SK-N-SH treated with all-trans-retinoic acid at 6 μM for 48 hours (cell line): ENCODE data around the gene ZNF76.

Experiments
- ARNTL ChIP-seq: fragments of 450-650 bp; formaldehyde crosslinking; IDR thresholded peaks from 2 replicates; pipeline ENCODE4 v1.5.0; 2020; ENCODE audit warnings: low read depth, mild to moderate bottlenecking, moderate library complexity, borderline replicate concordance
- CREB5 ChIP-seq: fragments of 250-450 bp; sonication (Bioruptor Pico); IDR thresholded peaks from 2 replicates; pipeline ENCODE4 v1.5.1; 2020; ENCODE audit warnings: low read depth, mild to moderate bottlenecking, moderate library complexity
- CSDC2 ChIP-seq: fragments of 250-450 bp; sonication (Bioruptor Pico); IDR thresholded peaks from 2 replicates; pipeline ENCODE4 v1.5.0; 2020; ENCODE audit warnings: mild to moderate bottlenecking, moderate library complexity
- CSRNP3 ChIP-seq: fragments of 250-450 bp; sonication (Bioruptor Pico); IDR thresholded peaks from 2 replicates; pipeline ENCODE4 v1.5.1; 2021; ENCODE audit warnings: mild to moderate bottlenecking, moderate library complexity
- ESRRG ChIP-seq: fragments of 250-450 bp; sonication (Bioruptor Pico); IDR thresholded peaks from 2 replicates; pipeline ENCODE4 v1.6.1; 2021; ENCODE audit warnings: mild to moderate bottlenecking
- PATZ1 ChIP-seq: fragments of 250-450 bp; sonication (Bioruptor Pico); IDR thresholded peaks from 2 replicates; pipeline ENCODE4 v1.8.0; 2020; ENCODE audit warnings: mild to moderate bottlenecking, moderate library complexity, borderline replicate concordance
- PPARA ChIP-seq: fragments of 250-450 bp; sonication (Bioruptor Pico); IDR thresholded peaks from 2 replicates; pipeline ENCODE4 v1.5.0; 2020; ENCODE audit warnings: mild to moderate bottlenecking, borderline replicate concordance
- RARB ChIP-seq: fragments of 250-450 bp; sonication (Bioruptor Pico); IDR thresholded peaks from 2 replicates; pipeline ENCODE4 v1.8.0; 2021; ENCODE audit warnings: mild to moderate bottlenecking, moderate library complexity
- TCF4 ChIP-seq: fragments of 250-450 bp; sonication (Bioruptor Pico); IDR thresholded peaks from 2 replicates; pipeline ENCODE4 v1.8.0; 2021; ENCODE audit warnings: mild to moderate bottlenecking, moderate library complexity, borderline replicate concordance
- ZC3H10 ChIP-seq: fragments of 250-450 bp; sonication (Bioruptor Pico); IDR thresholded peaks from 2 replicates; pipeline ENCODE4 v1.5.1; 2021; ENCODE audit warnings: mild to moderate bottlenecking, moderate library complexity
- ZFP3 ChIP-seq: fragments of 250-450 bp; sonication (Bioruptor Pico); IDR thresholded peaks from 2 replicates; pipeline ENCODE4 v1.5.0; 2020; ENCODE audit warnings: mild to moderate bottlenecking, moderate library complexity
- ZFP30 ChIP-seq: fragments of 450-650 bp; formaldehyde crosslinking; IDR thresholded peaks from 2 replicates; pipeline ENCODE4 v1.5.0; 2022; ENCODE audit warnings: mild to moderate bottlenecking, moderate library complexity
- ZNF8 ChIP-seq: fragments of 450-650 bp; formaldehyde crosslinking; IDR thresholded peaks from 2 replicates; pipeline ENCODE4 v1.5.0; 2020; ENCODE audit warnings: mild to moderate bottlenecking, moderate library complexity

GRCh38 chr6:35240838-35241801 is 18.4 kb upstream of the ZNF76 start:
- TF ChIP-seq ZNF8 (CRISPR knock-in tag) (no peak), CSDC2 (CRISPR knock-in tag) (no peak), ESRRG (CRISPR knock-in tag) (no peak), PATZ1 (CRISPR knock-in tag) (no peak), RARB (no peak), ZFP3 (CRISPR knock-in tag) (no peak), CSRNP3 (CRISPR knock-in tag) (no peak), ZFP30 (CRISPR knock-in tag) (no peak), ZC3H10 (CRISPR knock-in tag) (no peak), TCF4 (CRISPR knock-in tag) (no peak), ARNTL (CRISPR knock-in tag) (no peak), CREB5 (CRISPR knock-in tag) (no peak), PPARA (CRISPR knock-in tag) (no peak)
